Astrocyte (in vitro differentiated cells and primary cell): ENCODE data around the gene IKZF5.

Source experiments
- CTCF ChIP-seq: IDR thresholded peaks from 2 replicates; pipeline ENCODE4 v1.5.1; 2011; ENCODE audit warnings: low read depth, mild to moderate bottlenecking, inconsistent platforms, low read length, moderate library complexity; ENCODE audit not compliant: insufficient read depth
- EZH2 ChIP-seq: IDR thresholded peaks from 2 replicates; pipeline ENCODE4 v1.6.1; 2012; ENCODE audit warnings: mild to moderate bottlenecking, low read length, inconsistent platforms; ENCODE audit not compliant: insufficient read depth

- no peak for TF ChIP-seq CTCF
- no peak for TF ChIP-seq EZH2
Measured at GRCh38 chr10:123035467-123036086, 27.0 kb upstream of the IKZF5 start.
